ENCODE results near the gene HNRNPAB. TPM values are rescaled to one million over a fixed set of nuclear protein-coding genes. Genes with fewer than 3 reads are reported as not detected.
"Not testable (repeated sequence)": the region's sequence is repeated elsewhere in the genome, so short reads cannot be mapped to it uniquely, and the experiment has no call there.

The HNRNPAB gene
- total RNA-seq, 4 donors from 2014 or later = 79.9 to 140 (median 106) TPM

DNA sequence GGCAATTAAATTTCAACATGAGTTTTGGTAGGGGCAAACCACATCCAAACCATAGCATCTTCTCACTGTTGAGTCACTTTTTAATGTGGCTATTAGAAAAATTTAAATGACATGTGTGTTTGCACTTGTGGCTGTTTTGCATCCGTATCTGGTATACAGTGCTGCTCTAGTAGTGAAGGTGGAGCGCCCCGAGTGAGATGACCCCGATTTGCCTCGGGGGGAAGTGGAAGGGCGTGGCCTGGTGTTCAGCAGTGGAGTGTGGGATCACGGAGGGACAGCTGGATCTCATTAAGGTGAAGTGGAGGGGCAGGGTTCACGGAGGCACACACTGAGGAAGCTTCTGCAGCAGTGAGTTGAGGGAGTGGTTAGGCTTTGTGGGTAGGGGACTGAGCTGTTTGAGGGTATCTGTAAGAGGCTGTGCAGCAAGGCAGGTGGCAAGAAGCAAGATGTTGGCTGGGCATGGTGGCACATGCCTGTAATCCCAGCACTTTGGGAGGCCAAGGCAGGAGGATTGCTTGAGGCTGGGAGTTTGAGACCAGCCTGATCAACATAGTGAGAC lies 11.0 kb upstream of the HNRNPAB start:
- H3K4me3 ChIP-seq = no peak overlapping the region
- peaks cover 28% of the 10 kb centered on the region for H3K27me3 ChIP-seq
- 40% methylated on average over 5 of the region's 8 CpGs; no CpG with 5 or more reads in 1 of the 2 donors for WGBS, 2 donors (ENCODE audit: low coverage in 1 of 2)
- H3K4me1 ChIP-seq = no peaks in the 10 kb centered on the region
- no peaks in the 10 kb centered on the region for H3K9me3 ChIP-seq
- H3K27ac ChIP-seq = no peak overlapping the region
- TF ChIP-seq CTCF (IDR thresholded peaks at IDR 0.05) = no peak
- TF ChIP-seq POLR2A (IDR thresholded peaks at IDR 0.05) = no peak
- TF ChIP-seq POLR2AphosphoS5 (IDR thresholded peaks at IDR 0.05) = no peak
- no peak for TF ChIP-seq EP300 (IDR thresholded peaks at IDR 0.05)
- no peaks in the 10 kb centered on the region for H3K36me3 ChIP-seq
- no peak for ATAC-seq

GRCh38 chr5:178194026-178194425 lies 10.3 kb upstream of the HNRNPAB start:
- no peak overlapping the region for H3K27ac ChIP-seq
- WGBS, 2 donors (ENCODE audit: low coverage in 1 of 2) = 78% methylated on average over 2 of the region's 7 CpGs; no CpG with 5 or more reads in 1 of the 2 donors
- TF ChIP-seq CTCF (IDR thresholded peaks at IDR 0.05) (no peak), EP300 (IDR thresholded peaks at IDR 0.05) (no peak), POLR2AphosphoS5 (IDR thresholded peaks at IDR 0.05) (no peak), POLR2A (IDR thresholded peaks at IDR 0.05) (no peak)
- H3K4me1 ChIP-seq = no peaks in the 10 kb centered on the region
- no peaks in the 10 kb centered on the region for H3K36me3 ChIP-seq
- H3K4me3 ChIP-seq = no peak overlapping the region
- H3K27me3 ChIP-seq = peaks cover 21% of the 10 kb centered on the region
- no peak for ATAC-seq
- H3K9me3 ChIP-seq = no peaks in the 10 kb centered on the region

- ATAC-seq = no peak
- WGBS, 2 donors (ENCODE audit: low coverage in 1 of 2) = 67 to 74% methylated on average over 3 to 7 of the region's 7 CpGs
- Histone ChIP-seq H3K36me3 (no peaks in the 10 kb centered on the region), H3K9me3 (no peaks in the 10 kb centered on the region), H3K4me3 (no peak overlapping the region), H3K4me1 (no peaks in the 10 kb centered on the region), H3K27me3 (peaks cover 21% of the 10 kb centered on the region), H3K27ac (no peak overlapping the region)
- TF ChIP-seq CTCF (IDR thresholded peaks at IDR 0.05) (no peak), POLR2A (IDR thresholded peaks at IDR 0.05) (no peak), POLR2AphosphoS5 (IDR thresholded peaks at IDR 0.05) (no peak), EP300 (IDR thresholded peaks at IDR 0.05) (no peak)
These were observed 8.0 kb upstream of the HNRNPAB start for GRCh38 chr5:178196281-178196812.

DNA sequence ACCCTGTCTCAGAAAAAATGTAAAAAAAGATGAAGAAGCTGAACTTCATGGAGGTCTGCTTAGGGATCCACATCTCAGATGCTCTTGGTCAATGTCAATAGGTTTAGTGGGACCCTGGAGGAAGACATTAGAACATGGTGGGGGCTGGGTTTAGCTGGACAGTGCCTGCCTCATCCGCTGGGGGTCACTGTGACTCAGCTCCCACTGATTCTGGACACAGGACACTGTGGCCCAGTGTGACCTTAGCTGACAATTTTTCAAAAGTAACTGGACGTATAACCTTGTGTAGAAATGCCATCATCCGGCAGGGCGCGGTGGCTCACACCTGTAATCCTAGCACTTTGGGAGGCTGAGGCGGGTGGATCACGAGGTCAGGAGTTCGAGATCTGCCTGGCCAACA lies 7.3 kb upstream of the HNRNPAB start:
- no peak overlapping the region for H3K27ac ChIP-seq
- TF ChIP-seq EP300 (IDR thresholded peaks at IDR 0.05) (no peak), CTCF (IDR thresholded peaks at IDR 0.05) (peak in 1 of 4 experiments; percentile 26)
- WGBS, 2 donors (ENCODE audit: low coverage in 1 of 2) = 86% methylated on average over 5 of the region's 8 CpGs; no CpG with 5 or more reads in 1 of the 2 donors
- no peak overlapping the region for H3K4me3 ChIP-seq
- no peak for ATAC-seq
- no peaks in the 10 kb centered on the region for H3K36me3 ChIP-seq
- no peaks in the 10 kb centered on the region for H3K4me1 ChIP-seq
- H3K27me3 ChIP-seq = peaks cover 19% of the 10 kb centered on the region
- no peaks in the 10 kb centered on the region for H3K9me3 ChIP-seq

DNA sequence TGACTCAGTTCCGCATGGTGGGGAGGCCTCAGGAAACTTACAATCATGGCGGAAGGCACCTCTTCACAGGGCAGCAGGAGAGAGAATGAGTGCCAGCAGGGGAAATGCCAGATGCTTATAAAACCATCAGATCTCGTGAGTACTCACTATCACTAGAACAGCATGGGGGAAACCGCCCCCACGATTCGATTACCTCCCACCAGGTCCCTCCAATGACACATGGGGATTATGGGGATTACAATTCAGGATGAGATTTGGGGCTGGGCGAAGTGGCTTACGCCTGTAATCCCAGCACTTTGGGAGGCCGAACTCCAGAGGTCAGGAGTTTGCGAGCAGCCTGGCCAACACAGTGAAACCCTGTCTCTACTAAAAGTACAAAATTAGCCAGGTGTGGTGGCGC lies 6.2 kb upstream of the HNRNPAB start:
- WGBS, 2 donors (ENCODE audit: low coverage in 1 of 2) = 70 to 82% methylated on average over 4 to 9 of the region's 11 CpGs
- H3K36me3 ChIP-seq, H3K27ac ChIP-seq, ATAC-seq, H3K4me1 ChIP-seq, H3K4me3 ChIP-seq, H3K9me3 ChIP-seq: not testable (repeated sequence)
- peaks cover 12% of the 10 kb centered on the region for H3K27me3 ChIP-seq
